Neural cell (in vitro differentiated cells): ENCODE data around the gene PPP1CA. TPM values are rescaled to one million over a fixed set of nuclear protein-coding genes. Genes with fewer than 3 reads are reported as not detected.

Source experiments
- H2AFZ ChIP-seq: fragments of 200-600, 300-800 bp; sonication (generic), shearing (Covaris generic); 2 replicates; pipeline ENCODE4 v1.6.0; 2014; ENCODE audit warnings: low read depth, mild to moderate bottlenecking, antibody characterized with exemption, low read length, moderate library complexity
- H3F3A ChIP-seq: fragments of 200-600 bp; shearing (Covaris generic); 2 replicates; pipeline ENCODE4 v1.6.1; 2016; ENCODE audit warnings: mild to moderate bottlenecking, moderate library complexity, mixed read lengths, antibody characterized with exemption, low read length; ENCODE audit not compliant: insufficient read depth, poor library complexity, severe bottlenecking
- H3K27ac ChIP-seq: fragments of 200-600, 300-800 bp; sonication (generic), shearing (Covaris generic); 2 replicates; pipeline ENCODE4 v1.5.1; 2014; ENCODE audit warnings: mild to moderate bottlenecking, low read length, moderate library complexity
- H3K27me3 ChIP-seq: fragments of 300-800, 200-600 bp; sonication (generic), shearing (Covaris generic); 2 replicates; pipeline ENCODE4 v1.6.0; 2014; ENCODE audit warnings: mild to moderate bottlenecking, low read depth, low read length, moderate library complexity; ENCODE audit not compliant: insufficient read depth
- H3K36me3 ChIP-seq: fragments of 300-800, 200-600 bp; sonication (generic), shearing (Covaris generic); 2 replicates; pipeline ENCODE4 v1.5.1; 2014; ENCODE audit warnings: mild to moderate bottlenecking, antibody characterized with exemption, low read length, moderate library complexity; ENCODE audit not compliant: insufficient read depth
- H3K4me2 ChIP-seq: fragments of 300-800, 200-600 bp; sonication (generic), shearing (Covaris generic); 2 replicates; pipeline ENCODE4 v1.6.0; 2014; ENCODE audit warnings: mild to moderate bottlenecking, low read length
- H3K4me3 ChIP-seq: fragments of 300-800, 200-600 bp; sonication (generic), shearing (Covaris generic); 2 replicates; pipeline ENCODE4 v1.5.1; 2014; ENCODE audit warnings: mild to moderate bottlenecking, low read length, moderate library complexity
- H3K79me2 ChIP-seq: fragments of 200-600 bp; shearing (Covaris generic); replicated peaks from 2 replicates; pipeline ENCODE4 v1.6.0; 2014; ENCODE audit warnings: mild to moderate bottlenecking, low read length, moderate library complexity; ENCODE audit not compliant: insufficient read depth
- H3K9ac ChIP-seq: fragments of 300-800, 200-600 bp; sonication (generic), shearing (Covaris generic); 2 replicates; pipeline ENCODE4 v1.6.1; 2016; ENCODE audit warnings: mild to moderate bottlenecking, low read length, mixed read lengths
- H3K9me2 ChIP-seq: fragments of 200-600 bp; shearing (Covaris generic); 2 replicates; pipeline ENCODE4 v1.6.1; 2016; ENCODE audit warnings: mild to moderate bottlenecking, low read length, mixed read lengths; ENCODE audit not compliant: insufficient read depth
- H3K9me3 ChIP-seq: fragments of 200-600, 300-800 bp; sonication (generic), shearing (Covaris generic); 2 replicates; pipeline ENCODE4 v1.6.1; 2016; ENCODE audit warnings: mild to moderate bottlenecking, mixed run types, low read length, moderate library complexity, mixed read lengths
- H4K20me1 ChIP-seq: fragments of 200-600 bp; shearing (Covaris generic); 2 replicates; pipeline ENCODE4 v1.6.1; 2016; ENCODE audit warnings: mild to moderate bottlenecking, mixed run types; ENCODE audit not compliant: insufficient read depth
- EP300 ChIP-seq: fragments of 450-650 bp; conservative IDR thresholded peaks from 2 replicates; pipeline ENCODE4 v1.6.1; 2014; ENCODE audit warnings: antibody characterized with exemption, mild to moderate bottlenecking, moderate library complexity; ENCODE audit not compliant: poor library complexity, severe bottlenecking
- EZH2 ChIP-seq: fragments of 200-600, 300-800 bp; shearing (Covaris generic), sonication (generic); IDR thresholded peaks from 2 replicates; pipeline ENCODE4 v1.6.1; 2014; ENCODE audit warnings: antibody characterized with exemption, low read length, borderline replicate concordance, mild to moderate bottlenecking; ENCODE audit not compliant: insufficient read depth, poor library complexity, severe bottlenecking
- MXI1 ChIP-seq: fragments of 450-650 bp; conservative IDR thresholded peaks from 2 replicates; pipeline ENCODE4 v1.6.1; 2014; ENCODE audit warnings: antibody characterized with exemption, mild to moderate bottlenecking; ENCODE audit not compliant: poor library complexity, severe bottlenecking
- POLR2AphosphoS5 ChIP-seq: IDR thresholded peaks from 2 replicates; pipeline ENCODE4 v1.6.1; 2012
- RAD21 ChIP-seq: fragments of 450-650 bp; conservative IDR thresholded peaks from 2 replicates; pipeline ENCODE4 v1.6.1; 2014; ENCODE audit warnings: antibody characterized with exemption, mild to moderate bottlenecking, moderate library complexity
- SMC3 ChIP-seq: fragments of 450-650 bp; conservative IDR thresholded peaks from 2 replicates; pipeline ENCODE4 v1.6.1; 2014; ENCODE audit warnings: antibody characterized with exemption, mild to moderate bottlenecking, moderate library complexity; ENCODE audit not compliant: poor library complexity
- TAF1 ChIP-seq: IDR thresholded peaks from 2 replicates; pipeline ENCODE4 v1.6.1; 2012; ENCODE audit warnings: low read depth
- polyA plus RNA-seq: library from polyadenylated mRNA; depleted of rRNA; stranded (reverse); fragments of >200 nt; gene quantifications from 2 replicates; pipeline ENCODE4 v1.2.3, GENCODE V29; 2014
- TF ChIP-seq, protein P1 (sequence below): fragments of 450-650 bp; IDR thresholded peaks from 2 replicates; pipeline ENCODE4 v1.5.1; 2014; ENCODE audit warnings: antibody characterized with exemption, mild to moderate bottlenecking, moderate library complexity; ENCODE audit not compliant: poor library complexity, severe bottlenecking
- TF ChIP-seq, protein P2 (sequence below): IDR thresholded peaks from 2 replicates; pipeline ENCODE4 v1.6.1; 2012; ENCODE audit warnings: borderline replicate concordance

PPP1CA gene
- polyA plus RNA-seq, 1 donor from 2014 or later, result 106 TPM

- TF ChIP-seq EP300, result no peak
- no peak for TF ChIP-seq RAD21
- TF ChIP-seq, protein P1, sequence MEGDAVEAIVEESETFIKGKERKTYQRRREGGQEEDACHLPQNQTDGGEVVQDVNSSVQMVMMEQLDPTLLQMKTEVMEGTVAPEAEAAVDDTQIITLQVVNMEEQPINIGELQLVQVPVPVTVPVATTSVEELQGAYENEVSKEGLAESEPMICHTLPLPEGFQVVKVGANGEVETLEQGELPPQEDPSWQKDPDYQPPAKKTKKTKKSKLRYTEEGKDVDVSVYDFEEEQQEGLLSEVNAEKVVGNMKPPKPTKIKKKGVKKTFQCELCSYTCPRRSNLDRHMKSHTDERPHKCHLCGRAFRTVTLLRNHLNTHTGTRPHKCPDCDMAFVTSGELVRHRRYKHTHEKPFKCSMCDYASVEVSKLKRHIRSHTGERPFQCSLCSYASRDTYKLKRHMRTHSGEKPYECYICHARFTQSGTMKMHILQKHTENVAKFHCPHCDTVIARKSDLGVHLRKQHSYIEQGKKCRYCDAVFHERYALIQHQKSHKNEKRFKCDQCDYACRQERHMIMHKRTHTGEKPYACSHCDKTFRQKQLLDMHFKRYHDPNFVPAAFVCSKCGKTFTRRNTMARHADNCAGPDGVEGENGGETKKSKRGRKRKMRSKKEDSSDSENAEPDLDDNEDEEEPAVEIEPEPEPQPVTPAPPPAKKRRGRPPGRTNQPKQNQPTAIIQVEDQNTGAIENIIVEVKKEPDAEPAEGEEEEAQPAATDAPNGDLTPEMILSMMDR, result no peak
- no peak for TF ChIP-seq SMC3
- no peak for TF ChIP-seq POLR2AphosphoS5
- no peak for TF ChIP-seq MXI1
- TF ChIP-seq, protein P2, sequence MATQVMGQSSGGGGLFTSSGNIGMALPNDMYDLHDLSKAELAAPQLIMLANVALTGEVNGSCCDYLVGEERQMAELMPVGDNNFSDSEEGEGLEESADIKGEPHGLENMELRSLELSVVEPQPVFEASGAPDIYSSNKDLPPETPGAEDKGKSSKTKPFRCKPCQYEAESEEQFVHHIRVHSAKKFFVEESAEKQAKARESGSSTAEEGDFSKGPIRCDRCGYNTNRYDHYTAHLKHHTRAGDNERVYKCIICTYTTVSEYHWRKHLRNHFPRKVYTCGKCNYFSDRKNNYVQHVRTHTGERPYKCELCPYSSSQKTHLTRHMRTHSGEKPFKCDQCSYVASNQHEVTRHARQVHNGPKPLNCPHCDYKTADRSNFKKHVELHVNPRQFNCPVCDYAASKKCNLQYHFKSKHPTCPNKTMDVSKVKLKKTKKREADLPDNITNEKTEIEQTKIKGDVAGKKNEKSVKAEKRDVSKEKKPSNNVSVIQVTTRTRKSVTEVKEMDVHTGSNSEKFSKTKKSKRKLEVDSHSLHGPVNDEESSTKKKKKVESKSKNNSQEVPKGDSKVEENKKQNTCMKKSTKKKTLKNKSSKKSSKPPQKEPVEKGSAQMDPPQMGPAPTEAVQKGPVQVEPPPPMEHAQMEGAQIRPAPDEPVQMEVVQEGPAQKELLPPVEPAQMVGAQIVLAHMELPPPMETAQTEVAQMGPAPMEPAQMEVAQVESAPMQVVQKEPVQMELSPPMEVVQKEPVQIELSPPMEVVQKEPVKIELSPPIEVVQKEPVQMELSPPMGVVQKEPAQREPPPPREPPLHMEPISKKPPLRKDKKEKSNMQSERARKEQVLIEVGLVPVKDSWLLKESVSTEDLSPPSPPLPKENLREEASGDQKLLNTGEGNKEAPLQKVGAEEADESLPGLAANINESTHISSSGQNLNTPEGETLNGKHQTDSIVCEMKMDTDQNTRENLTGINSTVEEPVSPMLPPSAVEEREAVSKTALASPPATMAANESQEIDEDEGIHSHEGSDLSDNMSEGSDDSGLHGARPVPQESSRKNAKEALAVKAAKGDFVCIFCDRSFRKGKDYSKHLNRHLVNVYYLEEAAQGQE, result no peak
- no peak for TF ChIP-seq TAF1
- TF ChIP-seq EZH2, result no peak
- Histone ChIP-seq H3K4me3 (no peak overlapping the region), H3F3A (no peaks in the 10 kb centered on the region), H2AFZ (no peak overlapping the region), H3K9me3 (no peaks in the 10 kb centered on the region), H3K27ac (no peak overlapping the region), H3K9me2 (no peaks in the 10 kb centered on the region), H4K20me1 (no peaks in the 10 kb centered on the region), H3K36me3 (no peaks in the 10 kb centered on the region), H3K4me2 (no peak overlapping the region), H3K27me3 (no peaks in the 10 kb centered on the region), H3K9ac (no peak overlapping the region), H3K79me2 (peaks cover 9% of the 10 kb centered on the region)
Measured at GRCh38 chr11:67432655-67433349, 31.1 kb upstream of the PPP1CA start.

GRCh38 chr11:67431346-67432249 is 29.9 kb upstream of the PPP1CA start:
- H2AFZ ChIP-seq, result no peak overlapping the region
- no peak overlapping the region for H3K4me2 ChIP-seq
- peaks cover 9% of the 10 kb centered on the region for H3K79me2 ChIP-seq
- no peak for TF ChIP-seq RAD21
- H3K4me3 ChIP-seq, result no peak overlapping the region
- no peaks in the 10 kb centered on the region for H3K27me3 ChIP-seq
- no peaks in the 10 kb centered on the region for H3K36me3 ChIP-seq
- H3K9me3 ChIP-seq, result no peaks in the 10 kb centered on the region
- no peaks in the 10 kb centered on the region for H3F3A ChIP-seq
- H4K20me1 ChIP-seq, result no peaks in the 10 kb centered on the region
- H3K9ac ChIP-seq, result no peak overlapping the region
- no peaks in the 10 kb centered on the region for H3K9me2 ChIP-seq
- H3K27ac ChIP-seq, result no peak overlapping the region
